Upper lobe of left lung (tissue), 6 donors: ENCODE measurements around the gene NR3C2. TPM values are rescaled to one million over a fixed set of nuclear protein-coding genes. Genes with fewer than 3 reads are reported as not detected.

Source experiments
- ATAC-seq, 2 donors: fragments of 200-7000 bp; cut with Tn5 transposase; one replicate each; pipeline ENCODE4 v1.9.1; 2022; ENCODE audit warnings: mild to moderate bottlenecking in 2 of 2, moderate library complexity in 2 of 2; ENCODE audit not compliant: low FRiP score in 2 of 2
- DNase-seq, 2 donors: peaks; one replicate each; pipeline ENCODE4 v3.0.0-alpha.2; 2019 to 2020
- H3K27ac ChIP-seq, 4 donors: fragments of 200-600 bp; sonication (generic); one replicate each; pipeline ENCODE4 v1.5.1; 2016 to 2019
- H3K27me3 ChIP-seq, 4 donors: fragments of 200-600 bp; sonication (generic); one replicate each; pipeline ENCODE4 v1.5.1; 2017 to 2019
- H3K36me3 ChIP-seq, 4 donors: fragments of 200-600 bp; sonication (generic); one replicate each; pipeline ENCODE4 v1.5.1; 2016 to 2019
- H3K4me1 ChIP-seq, 4 donors: fragments of 200-600 bp; sonication (generic); one replicate each; pipeline ENCODE4 v1.5.1; 2018 to 2019
- H3K4me3 ChIP-seq, 4 donors: fragments of 200-600 bp; sonication (generic); one replicate each; pipeline ENCODE4 v1.5.1; 2017 to 2019; ENCODE audit warnings: mild to moderate bottlenecking in 2 of 4, moderate library complexity in 1 of 4
- H3K9me3 ChIP-seq, 4 donors: fragments of 200-600 bp; sonication (generic); one replicate each; pipeline ENCODE4 v1.5.1; 2018 to 2019
- EP300 ChIP-seq, 4 donors: sonication (generic); formaldehyde crosslinking; IDR thresholded peaks; one replicate each; pipeline ENCODE4 v1.5.1; 2017; ENCODE audit warnings: antibody characterized with exemption in 4 of 4, control low read depth in 2 of 4
- POLR2A ChIP-seq, 4 donors: fragments of 450-650 bp; IDR thresholded peaks; one replicate each; pipeline ENCODE4 v1.5.1; 2016 to 2017; ENCODE audit warnings: antibody characterized with exemption in 4 of 4, mild to moderate bottlenecking in 2 of 4
- POLR2AphosphoS5 ChIP-seq, 2 donors: sonication (generic); formaldehyde crosslinking; IDR thresholded peaks; one replicate each; pipeline ENCODE4 v1.5.1; 2017; ENCODE audit warnings: antibody characterized with exemption in 2 of 2
- WGBS, 2 donors: methylation state at CpG; one replicate each; pipeline ENCODE4 v1.1.5; 2017 to 2018; 5-methylcytosine and 5-hydroxymethylcytosine counted together
- total RNA-seq, 6 donors: library from RNA; depleted of rRNA in 4 of 6; stranded (reverse); fragments of >200 nt in 4 of 6; gene quantifications; one replicate each; pipeline versions ENCODE4 v1.1.0 to v1.2.1, GENCODE V29; 2016 to 2021
- TF ChIP-seq, protein P1 (sequence below), 6 experiments: fragments of 450-650 bp in 4 of 6; fragments of 200-600 bp in 2 of 6; sonication (generic) in 2 of 6; IDR thresholded peaks; one replicate each; pipeline ENCODE4 v1.5.1; 2016 to 2019; ENCODE audit warnings: antibody characterized with exemption in 6 of 6
- donor health status: DM: no; HTN: no; CAD: no; lungs with moderate emphysema.
- donor health status: DM: no; HTN: yes; CAD: no; lungs with severe emphysema.

NR3C2 gene
- total RNA-seq, 6 donors from 2014 or later, result 10.3 to 39.8 (median 23.7) TPM

GRCh38 chr4:148286012-148286411 is 156.2 kb downstream of the NR3C2 start:
- Histone ChIP-seq H3K4me3 (no peak overlapping the region), H3K36me3 (no peaks in the 10 kb centered on the region), H3K27ac (no peak overlapping the region), H3K27me3 (no peaks in the 10 kb centered on the region), H3K4me1 (peaks cover 4 to 27% (median 14%) of the 10 kb centered on the region in 4 donors), H3K9me3 (no peaks in the 10 kb centered on the region)
- ATAC-seq (no peak), DNase-seq (no peak)
- TF ChIP-seq EP300 (IDR thresholded peaks at IDR 0.05), result no peak
- TF ChIP-seq, protein P1, sequence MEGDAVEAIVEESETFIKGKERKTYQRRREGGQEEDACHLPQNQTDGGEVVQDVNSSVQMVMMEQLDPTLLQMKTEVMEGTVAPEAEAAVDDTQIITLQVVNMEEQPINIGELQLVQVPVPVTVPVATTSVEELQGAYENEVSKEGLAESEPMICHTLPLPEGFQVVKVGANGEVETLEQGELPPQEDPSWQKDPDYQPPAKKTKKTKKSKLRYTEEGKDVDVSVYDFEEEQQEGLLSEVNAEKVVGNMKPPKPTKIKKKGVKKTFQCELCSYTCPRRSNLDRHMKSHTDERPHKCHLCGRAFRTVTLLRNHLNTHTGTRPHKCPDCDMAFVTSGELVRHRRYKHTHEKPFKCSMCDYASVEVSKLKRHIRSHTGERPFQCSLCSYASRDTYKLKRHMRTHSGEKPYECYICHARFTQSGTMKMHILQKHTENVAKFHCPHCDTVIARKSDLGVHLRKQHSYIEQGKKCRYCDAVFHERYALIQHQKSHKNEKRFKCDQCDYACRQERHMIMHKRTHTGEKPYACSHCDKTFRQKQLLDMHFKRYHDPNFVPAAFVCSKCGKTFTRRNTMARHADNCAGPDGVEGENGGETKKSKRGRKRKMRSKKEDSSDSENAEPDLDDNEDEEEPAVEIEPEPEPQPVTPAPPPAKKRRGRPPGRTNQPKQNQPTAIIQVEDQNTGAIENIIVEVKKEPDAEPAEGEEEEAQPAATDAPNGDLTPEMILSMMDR (IDR thresholded peaks at IDR 0.05), result no peak
- no peak for TF ChIP-seq POLR2AphosphoS5 (IDR thresholded peaks at IDR 0.05)
- TF ChIP-seq POLR2A (IDR thresholded peaks at IDR 0.05), result no peak

- Histone ChIP-seq H3K36me3 (no peaks in the 10 kb centered on the region), H3K4me3 (no peak overlapping the region), H3K27ac (no peak overlapping the region), H3K9me3 (no peaks in the 10 kb centered on the region), H3K27me3 (no peaks in the 10 kb centered on the region), H3K4me1 (peaks cover 4 to 18% (median 10%) of the 10 kb centered on the region in 4 donors)
- DNase-seq (no peak), ATAC-seq (peak in 1 of 2 donors; percentile 66)
- WGBS, 2 donors, result 72 to 83% methylated on average over 4 of the region's 4 CpGs
- TF ChIP-seq EP300 (IDR thresholded peaks at IDR 0.05) (no peak), POLR2AphosphoS5 (IDR thresholded peaks at IDR 0.05) (no peak), POLR2A (IDR thresholded peaks at IDR 0.05) (no peak)
Measured at GRCh38 chr4:148283665-148284064, 158.5 kb downstream of the NR3C2 start.

- no peaks in the 10 kb centered on the region for H3K36me3 ChIP-seq
- no peaks in the 10 kb centered on the region for H3K27me3 ChIP-seq
- DNase-seq, result no peak
- no peaks in the 10 kb centered on the region for H3K9me3 ChIP-seq
- ATAC-seq, result no peak
- H3K4me1 ChIP-seq, result peaks cover 0 to 10% (median 0%) of the 10 kb centered on the region in 4 donors
- TF ChIP-seq EP300 (IDR thresholded peaks at IDR 0.05) (no peak), POLR2AphosphoS5 (IDR thresholded peaks at IDR 0.05) (no peak), POLR2A (IDR thresholded peaks at IDR 0.05) (no peak)
- TF ChIP-seq, protein P1 (IDR thresholded peaks at IDR 0.05), result no peak
- H3K27ac ChIP-seq, result no peak overlapping the region
- no peak overlapping the region for H3K4me3 ChIP-seq
- whole genome bisulfite sequencing, 2 donors, result 92 to 95% methylated on average over 9 of the region's 9 CpGs
Measured at GRCh38 chr4:148278310-148278709, 163.9 kb downstream of the NR3C2 start.

DNA sequence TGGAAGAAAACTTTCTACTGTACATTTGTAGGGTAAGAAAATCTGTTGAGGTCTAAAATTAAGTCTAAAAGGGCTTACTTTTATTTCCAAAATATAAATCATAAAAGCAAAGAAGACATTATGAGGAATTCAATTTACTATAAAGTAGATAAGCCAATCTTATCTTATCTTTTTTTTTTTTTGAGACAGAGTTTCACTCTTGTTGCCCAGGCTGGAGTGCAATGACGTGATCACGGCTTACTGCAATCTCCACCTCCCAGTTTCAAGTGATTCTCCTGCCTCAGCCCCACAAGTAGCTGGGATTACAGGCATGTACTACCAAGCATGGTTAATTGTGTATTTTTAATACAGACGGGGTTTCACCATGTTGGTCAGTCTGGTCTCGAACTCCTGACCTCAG is 166.9 kb downstream of the NR3C2 start:
- no peak overlapping the region for H3K4me3 ChIP-seq
- H3K27ac ChIP-seq, result no peak overlapping the region
- H3K36me3 ChIP-seq, result no peaks in the 10 kb centered on the region
- ATAC-seq (no peak), DNase-seq (no peak)
- TF ChIP-seq POLR2AphosphoS5 (IDR thresholded peaks at IDR 0.05) (no peak), POLR2A (IDR thresholded peaks at IDR 0.05) (no peak), EP300 (IDR thresholded peaks at IDR 0.05) (no peak)
- TF ChIP-seq, protein P1 (IDR thresholded peaks at IDR 0.05), result no peak
- H3K4me1 ChIP-seq, result peaks cover 0 to 5% (median 0%) of the 10 kb centered on the region in 4 donors
- H3K9me3 ChIP-seq, result no peaks in the 10 kb centered on the region
- WGBS, 2 donors, result 63 to 70% methylated on average over 4 of the region's 4 CpGs
- H3K27me3 ChIP-seq, result no peaks in the 10 kb centered on the region

GRCh38 chr4:148273501-148273986 is 168.7 kb downstream of the NR3C2 start:
- Histone ChIP-seq H3K36me3 (no peaks in the 10 kb centered on the region), H3K4me3 (no peak overlapping the region), H3K27me3 (no peaks in the 10 kb centered on the region), H3K4me1 (peaks cover 0 to 5% (median 0%) of the 10 kb centered on the region in 4 donors), H3K27ac (no peak overlapping the region), H3K9me3 (no peaks in the 10 kb centered on the region)
- ATAC-seq, result peak in 1 of 2 donors; percentile 28
- TF ChIP-seq POLR2AphosphoS5 (IDR thresholded peaks at IDR 0.05) (no peak), POLR2A (IDR thresholded peaks at IDR 0.05) (no peak), EP300 (IDR thresholded peaks at IDR 0.05) (no peak)
- TF ChIP-seq, protein P1 (IDR thresholded peaks at IDR 0.05), result no peak
- no peak for DNase-seq
- WGBS, 2 donors, result 43 to 53% methylated on average over 3 of the region's 3 CpGs
